ENCODE data around the gene RANBP1.

- no peak for TF ChIP-seq PHF8 (IDR thresholded peaks at IDR 0.05; ENCODE audit: borderline replicate concordance, low read depth)
- no peak for TF ChIP-seq CTCF (IDR thresholded peaks at IDR 0.05)
- TF ChIP-seq MYC (IDR thresholded peaks at IDR 0.05; ENCODE audit: borderline replicate concordance, low read length) = no peak
- no peak for TF ChIP-seq POLR2A (IDR thresholded peaks at IDR 0.05; ENCODE audit: low read length)
- TF ChIP-seq KDM5A (IDR thresholded peaks at IDR 0.05) = no peak
- TF ChIP-seq EP300 (IDR thresholded peaks at IDR 0.05) = no peak
- no peak for TF ChIP-seq FOSB (CRISPR knock-in tag; IDR thresholded peaks at IDR 0.05)
- TF ChIP-seq RFX5 (IDR thresholded peaks at IDR 0.05) = no peak
- no peak for TF ChIP-seq MAZ (IDR thresholded peaks at IDR 0.05; ENCODE audit: borderline replicate concordance, low read depth, low read length)
Observed at GRCh38 chr22:20105456-20106204, 10.3 kb upstream of the RANBP1 start.
